Tongue (tissue), 2 donors: Measurements from ENCODE around the gene VCP. TPM values are rescaled to one million over a fixed set of nuclear protein-coding genes. Genes with fewer than 3 reads are reported as not detected.

Experiments
- DNase-seq: peaks from one replicate; pipeline ENCODE4 v3.0.0-alpha.2; 2015
- total RNA-seq: library from RNA; depleted of rRNA; stranded (reverse); fragments of >200 nt; gene quantifications from one replicate; pipeline ENCODE4 v1.2.3, GENCODE V29; 2014

The VCP gene
- total RNA-seq = 201 TPM

DNA sequence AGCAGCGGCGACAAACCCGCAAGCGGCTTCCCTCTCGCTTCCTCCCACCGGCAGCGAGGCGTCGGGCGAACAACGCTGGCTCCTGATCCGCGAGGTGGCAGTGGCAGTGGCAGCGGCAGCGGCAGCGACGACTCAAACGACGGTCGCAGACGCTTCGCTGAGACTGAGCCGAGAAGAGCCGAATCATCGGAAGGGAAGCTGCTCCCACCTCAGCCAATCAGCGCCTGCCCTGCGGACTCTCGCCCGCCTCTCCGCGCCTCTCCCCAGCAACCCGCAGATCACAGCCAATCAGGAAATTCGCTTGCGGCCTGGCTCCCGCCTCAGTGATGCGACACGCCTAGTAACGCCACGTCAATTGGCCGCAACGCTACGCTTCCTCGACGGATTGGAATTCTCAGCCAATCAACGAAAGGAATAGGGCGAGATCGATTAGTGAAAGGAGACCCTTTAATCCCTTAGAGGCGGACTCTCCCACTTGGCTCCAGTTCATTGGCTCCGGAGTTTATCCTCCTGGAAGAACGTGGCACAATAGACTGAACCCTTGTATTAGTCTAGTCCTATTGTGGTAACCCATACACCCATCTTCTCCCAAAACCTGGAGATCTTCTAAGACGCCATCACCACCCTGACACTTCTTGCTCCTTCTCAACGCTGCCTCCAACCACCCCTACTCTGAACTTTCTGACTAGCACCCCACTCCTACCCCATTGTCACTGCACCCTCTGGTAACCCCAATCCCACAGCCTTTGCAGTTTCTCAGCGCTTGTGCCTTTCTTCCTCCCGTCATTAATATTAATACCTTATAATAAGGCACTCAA lies at the start of gene VCP:
Gene VCP (minus strand): TSS at position 165 of the 818 bp plus-strand sequence. CDS start 272 bp downstream, outside the sequence.
- DNase-seq = peak; percentile 100

DNA sequence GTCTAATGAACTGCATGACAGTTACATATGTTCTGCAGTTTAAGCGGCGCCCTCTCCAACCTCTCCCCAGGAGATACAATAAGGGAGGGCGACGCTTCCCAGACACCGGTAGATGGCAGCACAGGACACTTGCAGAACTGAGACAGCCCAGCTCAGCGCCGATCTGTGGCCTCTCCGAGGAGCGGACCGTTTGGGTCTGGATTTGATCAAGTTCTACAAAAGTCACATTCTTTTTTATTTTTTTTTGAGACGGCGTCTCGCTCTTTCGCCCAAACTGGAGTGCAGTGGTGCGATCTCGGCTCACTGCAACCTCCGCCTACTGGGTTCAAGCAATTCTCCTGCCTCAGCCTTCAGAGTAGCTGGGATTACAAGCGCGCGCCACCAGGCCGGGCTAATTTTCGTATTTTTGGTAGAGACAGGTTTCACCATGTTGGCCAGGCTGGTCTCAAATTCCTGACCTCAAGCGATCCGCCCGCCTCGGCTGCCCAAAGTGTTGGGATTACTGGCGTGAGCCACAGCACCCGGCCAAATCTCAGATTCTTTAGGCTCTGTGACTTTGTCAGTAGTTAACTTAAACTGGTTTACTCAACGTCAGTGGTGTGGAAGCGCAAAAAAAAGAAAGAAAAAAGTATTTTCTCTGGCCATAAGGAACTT lies 44.6 kb upstream of the VCP start:
- DNase-seq = peak; percentile 97

DNA sequence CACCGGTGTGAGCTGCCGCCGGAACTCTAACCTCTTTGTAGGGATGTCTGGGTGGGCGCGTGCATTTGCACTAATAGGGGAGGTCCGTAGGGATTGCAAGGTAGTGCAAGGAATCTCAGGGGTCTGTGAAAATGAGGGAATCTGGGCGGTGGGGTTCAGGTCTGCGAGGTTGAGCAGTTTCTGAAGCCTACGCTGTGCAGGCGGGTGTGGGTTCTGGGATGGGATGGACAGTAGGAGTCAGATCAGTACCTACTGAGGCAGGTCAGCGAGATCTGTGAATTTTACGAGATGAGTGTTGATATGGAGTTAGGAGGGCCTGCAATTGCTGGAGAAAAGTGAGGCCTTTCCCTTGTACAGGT lies 44.1 kb upstream of the VCP start:
- no peak for DNase-seq

DNA sequence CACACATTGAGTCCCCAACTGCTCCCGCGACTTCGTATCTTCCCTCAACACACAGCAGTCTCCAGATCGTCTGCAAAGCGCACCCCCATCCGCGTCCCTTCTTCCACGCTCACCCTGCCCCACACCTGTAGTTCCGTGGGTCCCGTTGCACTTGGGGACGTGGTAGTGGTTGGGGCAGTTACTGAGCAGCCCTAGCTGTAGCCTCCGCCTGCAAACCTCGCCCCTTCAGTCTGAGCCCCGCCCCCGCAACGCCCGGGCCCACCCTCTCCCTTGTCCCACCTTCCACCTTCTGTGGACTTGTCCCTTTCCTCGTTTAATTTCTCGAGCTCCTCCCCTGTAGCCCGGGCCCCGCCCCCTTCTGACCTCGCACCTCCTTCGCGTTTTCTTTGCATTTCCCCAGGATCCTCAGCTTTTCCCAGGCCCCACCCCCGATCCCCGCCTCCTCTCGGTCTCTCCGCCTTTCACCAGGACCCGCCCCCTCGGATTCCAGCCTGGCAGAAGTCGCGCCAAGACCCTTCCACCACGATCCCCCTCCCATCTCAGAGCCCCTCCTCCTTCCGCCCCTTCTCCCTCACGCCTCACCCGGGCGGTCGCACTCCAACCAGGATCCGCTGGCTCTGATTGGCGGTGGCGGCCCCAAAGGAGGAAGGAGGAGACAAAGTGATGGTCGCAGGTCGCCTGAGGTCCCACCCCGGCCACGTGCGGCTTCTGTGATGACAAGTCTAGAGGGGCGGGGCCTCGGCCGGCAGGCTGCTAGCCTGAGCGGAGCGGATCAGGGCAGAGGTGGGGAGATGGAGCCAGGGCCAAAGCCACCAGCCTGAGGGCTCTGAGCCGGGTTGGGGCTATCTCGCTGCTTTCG lies 43.5 kb upstream of the VCP start, which contains the start of gene ATOSB:
Gene ATOSB (minus strand): TSS at position 183 of the 859 bp plus-strand sequence. CDS start 7,588 bp downstream, outside the sequence.
- peak; percentile 98 for DNase-seq

DNA sequence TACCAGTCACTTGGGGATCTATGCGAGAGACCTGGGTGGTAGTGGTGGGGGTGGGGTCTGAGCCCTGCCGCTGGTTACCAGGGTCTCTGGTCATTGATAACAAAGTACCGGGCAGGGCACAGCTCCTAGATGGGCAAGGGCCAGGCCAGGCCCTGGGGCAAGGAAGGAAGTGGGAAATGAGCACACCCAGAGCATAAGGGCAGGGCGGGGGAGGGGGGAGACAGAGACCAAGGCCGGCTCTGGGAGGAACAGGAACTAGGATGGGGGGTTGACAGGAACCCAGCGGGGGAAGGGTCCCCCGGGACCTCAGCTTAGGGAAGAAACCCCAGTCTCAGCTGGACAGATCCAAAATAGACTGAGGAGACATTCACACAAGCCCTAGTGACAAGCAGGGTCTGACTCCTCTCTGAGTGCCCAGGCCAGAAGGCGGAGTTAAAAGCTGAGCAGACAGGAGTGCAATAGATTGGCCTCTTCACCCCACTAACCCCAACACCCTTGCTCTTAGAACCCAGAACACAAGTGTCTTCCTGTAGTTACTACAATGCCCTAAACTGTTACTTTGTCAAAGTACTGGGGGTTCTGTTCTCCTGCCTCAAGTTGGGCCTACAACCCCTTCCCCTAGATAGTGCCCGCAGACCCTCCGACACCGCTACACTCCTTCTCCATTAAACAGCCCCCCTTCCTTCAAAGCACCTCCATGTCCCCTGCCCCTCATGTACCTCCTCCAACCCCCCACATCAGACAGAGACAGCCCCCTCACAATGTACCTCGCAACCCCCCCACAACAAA lies 42.6 kb upstream of the VCP start:
- DNase-seq = peak; percentile 30

DNA sequence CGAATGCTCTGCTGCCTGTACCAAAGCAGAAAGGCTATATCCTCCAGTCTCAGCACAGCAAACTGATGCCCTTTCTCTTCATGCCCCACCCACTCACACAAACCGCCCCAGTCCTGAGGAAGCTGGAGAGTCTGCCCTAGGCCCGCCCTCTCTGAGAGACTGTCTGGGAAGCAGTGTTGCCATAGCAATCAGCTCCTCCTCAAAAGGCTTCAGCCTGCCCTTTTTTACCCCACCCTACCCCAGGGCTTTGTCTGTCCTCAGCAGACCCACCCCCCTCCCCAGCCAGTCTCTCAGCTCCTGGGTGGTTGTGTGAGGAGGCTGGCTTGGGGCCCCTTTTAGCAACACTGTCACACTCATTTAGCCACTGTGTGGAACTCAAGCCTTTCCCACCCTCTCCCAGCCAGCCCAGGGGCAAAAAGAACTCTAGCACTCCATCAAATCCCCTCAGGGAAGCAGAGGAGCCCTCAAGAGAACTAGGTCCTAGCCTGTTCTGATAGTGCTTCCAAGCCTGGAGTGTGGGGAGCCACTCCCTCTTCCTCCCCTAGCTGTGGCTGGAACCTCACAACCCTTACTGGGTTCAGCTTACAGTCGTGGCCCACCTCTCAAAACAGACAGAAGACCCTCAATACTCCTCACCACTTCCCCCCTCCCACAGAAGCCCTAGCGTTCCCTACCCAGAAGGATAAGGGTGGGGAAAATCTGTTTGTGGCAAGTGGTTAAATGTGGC lies 41.9 kb upstream of the VCP start:
- peak; percentile 91 for DNase-seq

DNA sequence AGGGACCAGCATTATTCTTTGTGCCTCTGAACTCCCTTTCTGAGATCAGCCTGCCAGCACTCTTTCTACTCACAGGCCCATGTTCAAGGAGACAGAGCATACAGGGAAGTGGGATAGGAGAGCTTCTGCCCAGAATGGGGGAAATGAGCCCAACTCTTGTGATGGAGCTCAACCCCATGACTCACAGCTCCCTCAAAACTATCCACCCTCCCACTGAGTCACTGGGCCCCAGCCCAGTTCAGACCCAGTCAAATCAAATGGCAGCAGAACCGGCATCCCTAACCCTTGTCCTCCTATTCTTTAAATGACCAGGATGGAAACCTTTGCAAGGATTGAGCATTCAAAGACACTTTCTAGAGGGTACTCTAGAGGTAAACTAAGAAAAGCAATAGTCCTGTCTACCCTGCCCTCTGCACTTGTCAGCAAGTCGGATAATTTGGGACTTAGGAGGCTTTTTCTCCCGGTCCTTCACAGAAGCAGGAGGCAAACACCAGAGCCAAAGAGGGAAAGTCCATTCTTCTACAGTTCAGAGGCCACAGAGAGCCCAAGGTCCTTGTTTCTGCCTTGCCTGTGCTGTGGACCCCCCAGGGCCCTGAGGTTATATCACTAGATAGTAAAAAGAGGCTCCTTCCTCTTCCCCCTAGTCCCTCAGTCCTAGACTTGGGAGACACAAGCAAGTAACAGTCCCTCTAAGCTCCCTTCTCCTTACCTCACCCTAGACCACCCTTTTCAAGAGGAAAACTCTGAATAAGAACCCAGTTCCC lies 40.0 kb upstream of the VCP start:
- DNase-seq = no peak

DNA sequence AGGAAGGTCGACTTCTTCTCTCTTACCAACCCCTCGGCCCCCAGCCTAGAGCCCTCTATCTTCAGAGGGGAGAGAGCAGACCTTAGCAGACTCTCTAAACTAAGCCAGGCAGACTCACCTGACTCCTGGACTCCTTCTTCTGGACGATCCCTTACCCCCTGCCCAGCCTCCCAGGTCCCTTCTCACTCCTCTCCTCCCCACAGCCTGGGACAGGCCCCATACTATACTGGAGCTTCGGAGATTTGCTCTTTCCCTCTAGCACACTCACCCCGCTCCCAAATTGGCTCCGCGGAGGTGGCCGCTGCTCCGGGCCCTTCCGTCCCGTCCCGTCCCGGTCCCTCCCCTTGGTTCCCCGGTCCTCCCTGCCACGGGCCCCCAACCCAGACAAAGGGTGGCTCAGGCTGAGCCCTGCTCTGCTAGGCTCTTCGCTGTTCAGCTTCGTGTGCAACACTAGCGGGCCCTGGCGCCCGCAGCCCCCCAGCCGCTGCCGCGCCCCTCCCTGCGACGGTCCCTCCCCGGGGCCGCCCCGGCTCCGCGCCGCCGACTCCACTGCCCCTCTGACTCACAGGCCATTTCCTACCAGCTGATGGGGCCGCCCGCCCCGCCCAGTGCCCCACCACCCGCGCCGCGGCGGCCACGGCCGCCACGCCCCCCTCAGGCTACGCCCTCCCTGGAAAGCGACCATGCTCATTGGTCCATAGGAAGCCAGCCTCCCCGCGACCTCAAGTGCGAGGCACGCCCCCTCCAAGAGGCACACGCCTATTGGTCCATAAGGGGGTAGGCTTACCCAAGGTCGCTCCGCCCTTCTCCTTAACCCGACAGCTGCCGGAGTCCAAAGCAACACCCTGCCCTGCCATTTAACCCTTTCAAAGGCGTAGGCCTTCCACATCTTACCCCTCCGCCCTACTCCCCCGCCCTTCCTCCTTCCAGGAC lies 38.8 kb upstream of the VCP start:
- peak; percentile 99 for DNase-seq

DNA sequence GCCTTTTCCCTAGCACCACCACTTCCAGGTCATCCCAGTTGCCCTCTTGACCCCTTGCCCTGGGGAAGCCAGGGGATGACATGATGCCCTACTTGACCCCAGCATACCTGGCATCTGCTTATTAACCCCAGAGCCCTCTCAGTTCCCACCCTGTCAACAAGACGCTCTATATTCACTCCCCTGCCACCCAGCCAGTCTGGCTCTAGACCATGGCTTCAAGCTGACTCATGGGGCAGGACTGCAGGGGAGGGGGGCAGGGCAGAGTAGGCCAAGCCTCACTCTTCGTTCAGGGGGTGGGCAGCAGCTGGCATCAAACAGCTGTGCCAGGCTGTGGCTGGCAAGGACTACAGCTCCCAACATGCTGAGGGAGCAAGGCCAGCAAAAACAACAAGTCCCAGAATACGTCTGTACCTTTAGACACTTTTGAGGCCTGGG lies 37.9 kb upstream of the VCP start:
- peak; percentile 84 for DNase-seq

DNA sequence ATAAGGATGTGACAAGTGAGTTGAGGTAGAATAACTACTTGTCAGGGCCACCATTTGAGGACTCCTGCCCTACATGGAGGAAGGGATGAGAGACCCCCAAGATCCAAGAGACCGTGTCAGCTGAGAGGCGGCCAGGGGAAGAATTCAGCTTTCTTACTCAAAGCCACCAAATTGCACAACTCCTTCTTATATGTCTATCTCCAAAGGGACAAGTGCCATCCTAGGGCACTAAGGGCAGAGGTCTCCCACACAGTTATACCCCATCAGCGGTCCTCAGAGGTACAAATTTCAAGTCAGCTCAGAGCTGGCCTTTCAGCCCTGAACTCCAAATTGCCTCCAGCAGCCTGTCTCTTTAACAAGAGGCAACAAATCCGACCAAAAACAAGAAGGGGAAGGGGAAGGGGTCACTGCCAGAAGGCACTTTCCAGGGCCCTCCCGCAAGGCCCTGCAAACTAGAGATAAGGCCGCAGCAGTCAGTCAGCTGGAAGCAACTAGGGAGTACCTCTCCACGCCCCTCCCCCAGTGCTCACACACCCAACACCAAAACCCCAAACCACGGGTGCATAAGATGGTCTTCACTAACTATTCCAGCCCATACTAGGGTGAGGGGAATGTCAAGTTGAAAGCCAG lies 36.6 kb upstream of the VCP start:
- DNase-seq = no peak

DNA sequence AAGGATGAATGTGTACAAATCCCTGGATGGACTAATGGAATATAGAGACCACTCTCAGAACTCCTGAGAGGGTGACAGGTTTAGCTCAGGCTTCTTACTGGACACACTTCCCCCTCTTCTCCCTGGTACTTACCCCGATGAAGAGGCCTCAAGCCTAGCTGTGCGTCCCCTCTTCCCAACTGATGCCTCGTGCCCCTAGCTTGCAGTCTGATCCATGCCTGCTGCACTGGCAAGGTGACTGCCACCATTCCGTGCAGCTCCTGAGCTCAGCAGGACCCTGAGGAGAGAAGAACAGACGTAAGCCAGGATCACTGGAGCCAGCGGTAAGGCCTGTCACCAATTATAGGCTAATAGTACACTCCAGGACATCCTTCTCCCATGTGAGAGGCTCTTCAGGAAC lies 36.0 kb upstream of the VCP start:
- DNase-seq = no peak

DNA sequence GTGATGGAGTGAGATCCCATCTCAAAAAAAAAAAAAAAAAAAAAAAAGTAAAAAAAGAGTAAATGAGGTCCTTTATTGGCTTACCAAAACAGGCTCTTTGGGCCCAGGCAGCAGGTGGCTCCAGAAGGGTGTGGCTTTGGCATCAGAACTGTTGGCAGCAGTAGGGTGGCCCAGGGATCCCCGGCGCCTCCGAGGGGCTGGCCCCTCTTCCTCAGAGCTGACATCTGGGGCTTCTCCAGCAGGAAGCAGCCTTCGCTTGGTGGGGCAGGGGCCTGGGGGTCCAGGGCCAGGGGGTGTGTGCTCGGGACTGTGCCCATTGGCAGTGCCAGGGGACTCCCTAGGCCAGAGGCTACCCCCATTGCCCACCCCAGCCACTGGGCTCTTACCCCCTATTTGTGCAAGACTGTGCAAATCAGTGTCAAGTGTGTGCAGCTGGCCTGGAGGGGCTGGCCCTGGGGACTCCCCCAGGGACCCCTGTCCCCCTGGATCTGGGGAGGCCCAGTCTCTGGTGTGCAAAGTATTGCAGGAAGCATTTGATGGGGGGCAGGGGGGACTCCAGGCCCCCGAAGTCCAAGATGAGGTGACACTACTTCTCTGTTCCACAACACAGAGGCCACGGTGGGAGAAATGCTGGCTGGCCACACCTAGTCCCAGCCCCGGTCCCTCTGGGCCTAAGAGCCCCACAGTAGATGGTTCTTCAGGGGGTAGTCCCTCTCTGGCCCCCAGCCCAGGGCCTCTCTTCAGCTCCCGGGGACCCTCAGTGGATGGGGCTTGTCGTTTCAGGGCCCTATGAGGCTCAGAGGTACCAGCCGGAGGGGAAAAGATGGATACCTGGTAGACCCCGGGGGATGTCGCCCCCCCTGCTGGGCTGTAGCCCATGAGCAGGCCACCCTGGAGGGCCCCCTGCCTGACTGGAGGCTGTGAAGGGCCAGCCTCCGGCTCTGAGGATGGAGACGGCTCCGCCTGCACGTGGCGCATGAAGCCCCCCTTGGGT lies 35.2 kb upstream of the VCP start:
- DNase-seq = no peak

DNA sequence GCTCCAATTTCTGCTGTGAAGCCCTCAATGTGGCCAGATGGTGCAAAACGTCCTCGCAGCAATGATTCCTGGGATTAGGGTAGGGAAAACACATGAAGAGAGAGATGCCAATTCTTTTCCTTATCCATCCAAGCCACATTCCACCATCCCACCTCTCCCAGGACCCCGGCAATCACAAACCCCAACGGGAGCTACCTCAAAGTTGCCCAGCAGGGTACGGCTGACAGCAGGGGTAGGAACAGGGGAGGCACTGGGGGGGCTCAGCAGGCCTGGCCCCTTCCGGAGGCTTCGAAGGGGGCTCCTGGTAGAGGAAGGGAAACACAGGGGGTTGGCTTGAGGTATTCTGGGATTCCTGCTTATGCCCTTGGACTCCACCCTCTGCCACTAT lies 33.9 kb upstream of the VCP start:
- no peak for DNase-seq

DNA sequence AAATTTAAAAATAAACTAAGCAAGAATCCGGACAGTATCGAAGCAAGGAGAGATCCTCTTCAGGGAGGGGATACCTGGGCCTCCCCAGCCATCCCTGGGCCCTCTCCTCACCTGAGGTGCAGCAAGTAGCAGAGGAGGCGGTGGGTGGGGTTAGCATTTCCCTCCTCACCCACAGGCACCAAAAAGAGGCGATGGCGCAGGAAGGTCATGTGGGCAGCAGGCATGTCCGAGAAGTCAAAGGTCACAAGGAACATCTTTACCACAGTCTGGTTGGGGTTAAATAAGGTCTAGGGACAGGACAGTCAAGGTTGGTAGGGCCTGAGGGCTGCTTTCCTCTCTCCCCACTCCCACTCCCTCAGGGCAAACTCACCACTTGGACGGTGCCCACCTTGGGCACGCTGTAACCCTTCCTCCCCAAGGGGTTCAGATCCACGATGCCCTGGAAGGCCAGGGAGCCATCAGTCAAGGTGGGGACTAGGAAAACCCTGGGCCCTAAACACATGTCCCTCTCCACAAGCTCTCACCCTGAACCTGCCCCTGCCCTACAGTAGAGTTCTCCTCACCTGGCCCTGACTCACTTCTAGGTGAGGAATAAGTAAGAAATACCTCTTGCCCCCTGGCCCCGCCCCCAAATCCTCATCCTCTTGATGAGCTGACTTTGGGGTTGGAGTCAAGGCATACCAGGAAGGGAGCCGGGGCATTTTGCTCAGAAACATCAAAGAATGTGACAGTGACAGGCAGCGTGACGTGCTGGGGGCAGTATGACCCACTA lies 33.3 kb upstream of the VCP start:
- DNase-seq = no peak

DNA sequence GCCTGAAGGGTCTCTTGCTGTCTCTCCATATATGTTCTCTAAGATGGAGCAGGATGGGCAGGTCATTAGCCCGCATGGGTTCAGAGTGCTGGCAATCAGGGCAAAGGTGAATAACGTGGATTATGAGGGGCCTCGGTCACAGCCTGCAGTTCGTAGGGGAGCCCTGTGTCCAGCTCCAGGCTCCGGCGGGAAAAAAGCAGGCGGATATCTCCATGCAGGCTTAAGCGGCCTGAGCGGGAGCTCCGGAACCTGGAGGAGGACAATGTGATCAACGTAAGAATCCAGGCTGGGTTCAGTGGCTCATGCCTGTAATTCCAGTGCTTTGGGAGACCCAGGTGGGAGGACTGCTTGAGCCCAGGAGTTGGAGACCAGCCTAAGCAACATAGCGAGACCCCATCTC lies 32.7 kb upstream of the VCP start:
- DNase-seq = no peak

DNA sequence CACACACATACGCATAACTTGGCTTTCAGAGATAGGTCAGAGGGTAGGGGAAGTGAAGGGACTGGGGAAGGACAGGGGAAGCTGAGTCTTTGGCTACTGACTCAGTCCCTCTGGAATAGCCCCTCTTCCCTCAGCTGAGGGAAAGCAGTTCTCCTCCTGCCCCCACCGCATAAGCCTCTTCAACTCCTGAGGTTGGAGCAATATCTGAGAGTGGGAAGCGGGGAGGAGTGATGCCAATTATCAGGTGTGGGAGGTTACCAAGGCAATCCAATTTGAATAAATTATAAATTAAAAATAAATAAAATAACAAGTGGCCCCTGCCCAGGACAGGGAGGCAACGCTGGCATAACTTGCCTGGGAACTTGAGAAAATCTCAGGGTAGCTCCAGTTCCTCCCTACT lies 32.2 kb upstream of the VCP start:
- no peak for DNase-seq
